ENCODE data around the gene FSCN2. TPM values are rescaled to one million over a fixed set of nuclear protein-coding genes. Genes with fewer than 3 reads are reported as not detected.

The FSCN2 gene
- total RNA-seq, 1 experiment from 2014 or later: 0.63 TPM

- no peaks in the 10 kb centered on the region for H3K36me3 ChIP-seq (ENCODE audit: insufficient read depth, low read length)
- no peak overlapping the region for H2AFZ ChIP-seq (ENCODE audit: low read length)
- H3K4me2 ChIP-seq (ENCODE audit: low read depth, low read length, poor library complexity, severe bottlenecking): peak overlapping the region; percentile 94
- H4K20me1 ChIP-seq (ENCODE audit: insufficient read depth, low read depth, low read length): peaks cover 12% of the 10 kb centered on the region; the same call in 1 of the 2 replicates
- H3K4me3 ChIP-seq (ENCODE audit: low read length): no peak overlapping the region
- H3K4me1 ChIP-seq (ENCODE audit: low read length): peaks cover 48% of the 10 kb centered on the region
- H3K9me2 ChIP-seq (replicated peaks; ENCODE audit: insufficient read depth, low read length): no peaks in the 10 kb centered on the region
- H3K27me3 ChIP-seq (ENCODE audit: low read length): no peaks in the 10 kb centered on the region
- H3K79me2 ChIP-seq (ENCODE audit: low read length): no peaks in the 10 kb centered on the region
- H3K9ac ChIP-seq (ENCODE audit: low read length): peak overlapping the region; percentile 43
- H3K9me3 ChIP-seq (ENCODE audit: low read length): no peaks in the 10 kb centered on the region
- no peak overlapping the region for H3K27ac ChIP-seq (ENCODE audit: low read length)
- no peak for DNase-seq
Observed at GRCh38 chr17:81518113-81518784, 9.9 kb upstream of the FSCN2 start.

GRCh38 chr17:81518785-81519283, 9.3 kb upstream of the FSCN2 start:
- no peak overlapping the region for H3K27ac ChIP-seq (ENCODE audit: low read length)
- no peaks in the 10 kb centered on the region for H3K36me3 ChIP-seq (ENCODE audit: insufficient read depth, low read length)
- no peaks in the 10 kb centered on the region for H3K27me3 ChIP-seq (ENCODE audit: low read length)
- no peaks in the 10 kb centered on the region for H3K9me3 ChIP-seq (ENCODE audit: low read length)
- DNase-seq: no peak
- H3K4me3 ChIP-seq (ENCODE audit: low read length): no peak overlapping the region
- H3K4me1 ChIP-seq (ENCODE audit: low read length): peaks cover 42% of the 10 kb centered on the region
- no peaks in the 10 kb centered on the region for H3K9me2 ChIP-seq (replicated peaks; ENCODE audit: insufficient read depth, low read length)
- H4K20me1 ChIP-seq (ENCODE audit: insufficient read depth, low read depth, low read length): peaks cover 12% of the 10 kb centered on the region; the same call in 1 of the 2 replicates
- no peak overlapping the region for H3K4me2 ChIP-seq (ENCODE audit: low read depth, low read length, poor library complexity, severe bottlenecking)
- H3K79me2 ChIP-seq (ENCODE audit: low read length): no peaks in the 10 kb centered on the region
- H2AFZ ChIP-seq (ENCODE audit: low read length): no peak overlapping the region
- no peak overlapping the region for H3K9ac ChIP-seq (ENCODE audit: low read length)

GRCh38 chr17:81519284-81520020, 8.7 kb upstream of the FSCN2 start:
- H3K9me2 ChIP-seq (replicated peaks; ENCODE audit: insufficient read depth, low read length): no peaks in the 10 kb centered on the region
- no peaks in the 10 kb centered on the region for H3K79me2 ChIP-seq (ENCODE audit: low read length)
- no peak overlapping the region for H3K9ac ChIP-seq (ENCODE audit: low read length)
- H2AFZ ChIP-seq (ENCODE audit: low read length): no peak overlapping the region
- peaks cover 12% of the 10 kb centered on the region; the same call in 1 of the 2 replicates for H4K20me1 ChIP-seq (ENCODE audit: insufficient read depth, low read depth, low read length)
- H3K27ac ChIP-seq (ENCODE audit: low read length): no peak overlapping the region
- H3K4me3 ChIP-seq (ENCODE audit: low read length): no peak overlapping the region
- H3K4me1 ChIP-seq (ENCODE audit: low read length): peaks cover 36% of the 10 kb centered on the region
- no peak for DNase-seq
- no peaks in the 10 kb centered on the region for H3K9me3 ChIP-seq (ENCODE audit: low read length)
- no peaks in the 10 kb centered on the region for H3K27me3 ChIP-seq (ENCODE audit: low read length)
- no peak overlapping the region for H3K4me2 ChIP-seq (ENCODE audit: low read depth, low read length, poor library complexity, severe bottlenecking)
- H3K36me3 ChIP-seq (ENCODE audit: insufficient read depth, low read length): no peaks in the 10 kb centered on the region

GRCh38 chr17:81520021-81520901, 7.9 kb upstream of the FSCN2 start:
- Histone ChIP-seq H3K9ac (ENCODE audit: low read length) (no peak overlapping the region), H3K4me1 (ENCODE audit: low read length) (peaks cover 36% of the 10 kb centered on the region), H4K20me1 (ENCODE audit: insufficient read depth, low read depth, low read length) (peaks cover 12% of the 10 kb centered on the region; the same call in 1 of the 2 replicates), H2AFZ (ENCODE audit: low read length) (no peak overlapping the region), H3K27me3 (ENCODE audit: low read length) (no peaks in the 10 kb centered on the region), H3K4me3 (ENCODE audit: low read length) (no peak overlapping the region), H3K4me2 (ENCODE audit: low read depth, low read length, poor library complexity, severe bottlenecking) (no peak overlapping the region), H3K9me2 (replicated peaks; ENCODE audit: insufficient read depth, low read length) (no peaks in the 10 kb centered on the region), H3K79me2 (ENCODE audit: low read length) (no peaks in the 10 kb centered on the region), H3K36me3 (ENCODE audit: insufficient read depth, low read length) (no peaks in the 10 kb centered on the region), H3K9me3 (ENCODE audit: low read length) (no peaks in the 10 kb centered on the region), H3K27ac (ENCODE audit: low read length) (no peak overlapping the region)
- DNase-seq: no peak

GRCh38 chr17:81522491-81523401, 5.4 kb upstream of the FSCN2 start:
- 0 out of 2 replicates have a peak, but pooled peaks cover 8% of the 10 kb centered on the region for H4K20me1 ChIP-seq (ENCODE audit: insufficient read depth, low read depth, low read length)
- no peak overlapping the region for H3K4me3 ChIP-seq (ENCODE audit: low read length)
- no peaks in the 10 kb centered on the region for H3K9me2 ChIP-seq (replicated peaks; ENCODE audit: insufficient read depth, low read length)
- H3K79me2 ChIP-seq (ENCODE audit: low read length): no peaks in the 10 kb centered on the region
- H3K27ac ChIP-seq (ENCODE audit: low read length): no peak overlapping the region
- no peaks in the 10 kb centered on the region for H3K27me3 ChIP-seq (ENCODE audit: low read length)
- H2AFZ ChIP-seq (ENCODE audit: low read length): no peak overlapping the region
- no peak overlapping the region for H3K4me2 ChIP-seq (ENCODE audit: low read depth, low read length, poor library complexity, severe bottlenecking)
- peak; percentile 80 for DNase-seq
- no peak overlapping the region for H3K9ac ChIP-seq (ENCODE audit: low read length)
- H3K9me3 ChIP-seq (ENCODE audit: low read length): no peaks in the 10 kb centered on the region
- peaks cover 12% of the 10 kb centered on the region for H3K4me1 ChIP-seq (ENCODE audit: low read length)
- no peaks in the 10 kb centered on the region for H3K36me3 ChIP-seq (ENCODE audit: insufficient read depth, low read length)

GRCh38 chr17:81523402-81524038, 4.7 kb upstream of the FSCN2 start:
- Histone ChIP-seq H3K79me2 (ENCODE audit: low read length) (no peaks in the 10 kb centered on the region), H3K27me3 (ENCODE audit: low read length) (no peaks in the 10 kb centered on the region), H3K4me2 (ENCODE audit: low read depth, low read length, poor library complexity, severe bottlenecking) (no peak overlapping the region), H2AFZ (ENCODE audit: low read length) (no peak overlapping the region), H3K9me3 (ENCODE audit: low read length) (no peaks in the 10 kb centered on the region), H3K9ac (ENCODE audit: low read length) (no peak overlapping the region), H3K36me3 (ENCODE audit: insufficient read depth, low read length) (no peaks in the 10 kb centered on the region), H3K4me1 (ENCODE audit: low read length) (peaks cover 4% of the 10 kb centered on the region), H3K4me3 (ENCODE audit: low read length) (no peak overlapping the region), H4K20me1 (ENCODE audit: insufficient read depth, low read depth, low read length) (0 out of 2 replicates have a peak, but pooled peaks cover 8% of the 10 kb centered on the region), H3K27ac (ENCODE audit: low read length) (no peak overlapping the region), H3K9me2 (replicated peaks; ENCODE audit: insufficient read depth, low read length) (no peaks in the 10 kb centered on the region)
- no peak for DNase-seq

Data from Karpas-422 (cell line).